ENCODE results near the gene PDILT. TPM values are rescaled to one million over a fixed set of nuclear protein-coding genes. Genes with fewer than 3 reads are reported as not detected.

Gene PDILT
- total and polyA plus RNA-seq, 9 of the 15 experiments (the other 6 are each of a cell fraction or from before 2014, with no cell fraction given): not detected

GRCh38 chr16:20359997-20360396 is 44.5 kb downstream of the PDILT start:
- 0% methylated on average over 2 of the region's 2 CpGs for WGBS (ENCODE audit: insufficient coverage, low coverage, missing lambda C conversion rate)
- Histone ChIP-seq H3K9me3 (replicated peaks; ENCODE audit: control insufficient read depth, insufficient read depth, low read depth, low read length) (no peaks in the 10 kb centered on the region), H2AFZ (ENCODE audit: low read depth, low read length) (no peak overlapping the region), H3K36me3 (ENCODE audit: control insufficient read depth, insufficient read depth, low read length) (no peaks in the 10 kb centered on the region), H4K20me1 (replicated peaks; ENCODE audit: control insufficient read depth, insufficient read depth, low read length) (no peaks in the 10 kb centered on the region), H3K27ac (ENCODE audit: extremely low read depth, low read depth, low read length) (no peak overlapping the region), H3K4me2 (ENCODE audit: insufficient read depth, low read length) (no peak overlapping the region), H3K79me2 (ENCODE audit: control insufficient read depth, insufficient read depth, low read length) (no peaks in the 10 kb centered on the region), H3K4me3 (no peak overlapping the region), H3K4me1 (replicated peaks in 1 of 2; ENCODE audit: control insufficient read depth in 2 of 2, insufficient read depth in 2 of 2, low read length in 2 of 2) (no peaks in the 10 kb centered on the region), H3K9ac (ENCODE audit: insufficient read depth in 1 of 2, low read depth in 2 of 2, low read length in 2 of 2) (no peak overlapping the region), H3K27me3 (ENCODE audit: control insufficient read depth in 2 of 2, insufficient read depth in 2 of 2, low read length in 2 of 2) (peaks cover 0 to 7% of the 10 kb centered on the region in 2 experiments; a peak in 2 of 5 replicates), H3K9me1 (ENCODE audit: control insufficient read depth, insufficient read depth, low read length) (no peaks in the 10 kb centered on the region)
- peak; percentile 46 for FAIRE-seq
- ChIA-PET POLR2A (interaction anchor here (1.0 kb wide), 1 partner anchor 13 kb away, joined by 3 read pairs; no protein-coding TSS in a partner anchor), CTCF (ENCODE audit: low intra/inter-chr PET ratio) (no interaction called here)
- peak; percentile 46 to 65 (median 54) for TF ChIP-seq CTCF (IDR thresholded peaks at IDR 0.05 in 2 of 3, conservative IDR thresholded peaks at IDR 0.05 in 1 of 3; ENCODE audit: insufficient read depth in 2 of 3, low read depth in 1 of 3, low read length in 3 of 3)
- TF ChIP-seq REST (IDR thresholded peaks at IDR 0.05; ENCODE audit: borderline replicate concordance): peak; percentile 29; the same call in 1 of the 2 replicates
- TF ChIP-seq REST (CRISPR knock-in tag; IDR thresholded peaks at IDR 0.05; ENCODE audit: low read depth): no peak
- no peak for TF ChIP-seq MBD2 (IDR thresholded peaks at IDR 0.05; ENCODE audit: borderline replicate concordance, low read depth)
- TF ChIP-seq HLTF (IDR thresholded peaks at IDR 0.05): no peak
- TF ChIP-seq SMC3 (conservative IDR thresholded peaks at IDR 0.05; ENCODE audit: insufficient read depth, low read depth, low read length): 0 out of 2 replicates have a peak, but pooled peaks have one; percentile 31
- TF ChIP-seq RAD21 (CRISPR knock-in tag; conservative IDR thresholded peaks at IDR 0.05 in 1 of 2, IDR thresholded peaks at IDR 0.05 in 1 of 2): peak in 1 of 2 experiments; percentile 46; a peak in 2 of 4 replicates
- peak; percentile 20 to 41 (median 30) for DNase-seq (ENCODE audit: extremely low read depth in 1 of 4, low spot score in 3 of 4)
- BruUV-seq (replicated peaks): no TSS peak
- ATAC-seq: peak; percentile 57; the same call in 1 of the 3 replicates
- in situ Hi-C loops (cut with MboI): no loop called here
- intact Hi-C loops (cut with micrococcal nuclease): no loop called here
